ENCODE data around the gene MYBPH. TPM values are rescaled to one million over a fixed set of nuclear protein-coding genes. Genes with fewer than 3 reads are reported as not detected.

Gene MYBPH
- polyA plus RNA-seq, 3 donors = 0.04 to 0.52 (median 0.16) TPM

DNA sequence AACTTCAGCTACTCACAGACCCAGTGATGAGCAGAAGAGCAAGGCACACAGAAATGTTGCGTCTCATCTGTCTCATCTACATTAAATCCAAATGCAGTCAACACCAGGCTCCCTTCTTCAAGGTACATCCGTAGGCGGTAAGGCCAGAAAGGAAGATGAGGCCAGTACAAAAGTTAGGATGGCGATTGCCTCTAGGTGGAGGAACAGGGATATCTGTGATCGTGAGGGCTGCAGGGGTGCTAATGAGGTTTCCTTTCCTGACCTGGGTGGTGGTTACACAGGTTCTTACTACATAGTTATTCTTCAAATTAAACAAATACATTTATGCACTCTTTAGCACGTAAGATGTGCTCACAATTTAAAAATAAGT is 1.4 kb upstream of the MYBPH start:
- Mint-ChIP-seq H3K27me3 (ENCODE audit: low read depth in 3 of 3) (peaks cover 3 to 16% (median 9%) of the 10 kb centered on the region in 3 donors), H3K4me3 (no peak overlapping the region), H3K36me3 (no peaks in the 10 kb centered on the region), H3K9me3 (no peaks in the 10 kb centered on the region), H3K27ac (peak overlapping the region in 1 of 7 donors; percentile 57), H3K4me1 (peaks cover 57% of the 10 kb centered on the region)
- H3K79me2 ChIP-seq (ENCODE audit: insufficient read depth, low read length) = no peaks in the 10 kb centered on the region
- H3K4me2 ChIP-seq (replicated peaks; ENCODE audit: extremely low read depth, low read length, poor library complexity, severe bottlenecking) = no peak overlapping the region
- H3K27me3 ChIP-seq (ENCODE audit: control insufficient read depth in 2 of 2, insufficient read depth in 2 of 2, low read length in 2 of 2) = no peaks in the 10 kb centered on the region
- peaks cover 38 to 46% of the 10 kb centered on the region in 2 donors for H3K4me1 ChIP-seq (ENCODE audit: control insufficient read depth in 1 of 2, insufficient read depth in 2 of 2, low read length in 2 of 2)
- no peaks in the 10 kb centered on the region for H4K20me1 ChIP-seq (ENCODE audit: insufficient read depth, low read length)
- no peak overlapping the region for H3K9ac ChIP-seq (ENCODE audit: insufficient read depth, low read length, poor library complexity, severe bottlenecking)
- H3K4me3 ChIP-seq (replicated peaks in 1 of 3; ENCODE audit: low read depth in 2 of 3, low read length in 3 of 3) = no peak overlapping the region
- DNase-seq = no peak
- no peaks in the 10 kb centered on the region for H3K36me3 ChIP-seq (replicated peaks in 1 of 2; ENCODE audit: control insufficient read depth in 1 of 2, insufficient read depth in 2 of 2, low read length in 2 of 2)
- H3K27ac ChIP-seq (ENCODE audit: low read depth in 1 of 2, low read length in 2 of 2) = no peak overlapping the region
- TF ChIP-seq, protein P1, sequence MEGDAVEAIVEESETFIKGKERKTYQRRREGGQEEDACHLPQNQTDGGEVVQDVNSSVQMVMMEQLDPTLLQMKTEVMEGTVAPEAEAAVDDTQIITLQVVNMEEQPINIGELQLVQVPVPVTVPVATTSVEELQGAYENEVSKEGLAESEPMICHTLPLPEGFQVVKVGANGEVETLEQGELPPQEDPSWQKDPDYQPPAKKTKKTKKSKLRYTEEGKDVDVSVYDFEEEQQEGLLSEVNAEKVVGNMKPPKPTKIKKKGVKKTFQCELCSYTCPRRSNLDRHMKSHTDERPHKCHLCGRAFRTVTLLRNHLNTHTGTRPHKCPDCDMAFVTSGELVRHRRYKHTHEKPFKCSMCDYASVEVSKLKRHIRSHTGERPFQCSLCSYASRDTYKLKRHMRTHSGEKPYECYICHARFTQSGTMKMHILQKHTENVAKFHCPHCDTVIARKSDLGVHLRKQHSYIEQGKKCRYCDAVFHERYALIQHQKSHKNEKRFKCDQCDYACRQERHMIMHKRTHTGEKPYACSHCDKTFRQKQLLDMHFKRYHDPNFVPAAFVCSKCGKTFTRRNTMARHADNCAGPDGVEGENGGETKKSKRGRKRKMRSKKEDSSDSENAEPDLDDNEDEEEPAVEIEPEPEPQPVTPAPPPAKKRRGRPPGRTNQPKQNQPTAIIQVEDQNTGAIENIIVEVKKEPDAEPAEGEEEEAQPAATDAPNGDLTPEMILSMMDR (IDR thresholded peaks at IDR 0.05) = no peak
- intact Hi-C loops (cut with micrococcal nuclease) = loop anchor here in 1 of 2 donors (5.0 kb wide), 2 partner anchors 40 to 50 kb away; partner anchors contain the start of gene ADORA1
- H3K9me3 ChIP-seq (replicated peaks in 1 of 2; ENCODE audit: control insufficient read depth in 1 of 2, insufficient read depth in 1 of 2, low read length in 2 of 2) = no peaks in the 10 kb centered on the region
- no peak overlapping the region for H2AFZ ChIP-seq (ENCODE audit: insufficient read depth, low read depth, low read length, poor library complexity, severe bottlenecking)
- WGBS (ENCODE audit: insufficient coverage) = 75% methylated on average over 2 of the region's 6 CpGs

DNA sequence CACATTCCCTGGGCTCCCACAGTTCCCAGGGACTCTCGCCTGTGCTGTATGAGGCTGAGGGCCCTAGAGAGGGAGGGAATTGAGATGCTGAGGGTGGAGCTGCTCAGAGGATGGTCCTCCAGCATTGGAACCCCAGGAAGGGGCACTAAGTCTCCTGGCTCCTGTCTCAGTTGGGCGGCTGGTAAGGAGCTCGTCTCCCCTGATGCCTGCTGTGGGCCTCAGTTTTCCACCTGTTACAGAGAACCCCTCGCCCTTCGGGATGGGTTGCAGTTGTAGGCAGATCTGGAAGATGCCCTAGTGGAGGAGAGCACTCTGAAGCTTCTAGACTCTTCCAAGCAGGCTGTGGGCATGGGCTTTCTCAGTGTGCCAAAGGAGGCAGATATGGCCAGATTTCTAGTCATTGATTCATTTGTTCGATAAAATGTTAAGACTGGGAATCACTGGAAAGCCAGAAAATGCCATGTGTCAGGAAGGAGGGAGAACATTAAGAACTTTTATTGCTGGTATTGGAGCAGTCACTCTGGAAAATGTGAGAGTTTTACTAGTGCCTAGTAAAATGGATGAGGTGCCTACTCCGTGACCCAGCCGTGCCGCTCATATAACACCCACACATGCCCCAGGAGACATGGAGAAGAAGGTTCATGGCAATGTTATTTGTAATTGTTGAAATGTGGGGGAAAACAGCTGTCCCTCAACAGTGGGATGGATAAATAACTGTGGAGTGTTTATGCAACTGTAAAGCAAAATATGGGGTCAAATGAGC is 828 bp upstream of the MYBPH start:
- peak overlapping the region in 1 of 2 donors; percentile 63 for H3K4me3 Mint-ChIP-seq
- Histone ChIP-seq H2AFZ (ENCODE audit: insufficient read depth, low read depth, low read length, poor library complexity, severe bottlenecking) (no peak overlapping the region), H3K27me3 (ENCODE audit: control insufficient read depth in 2 of 2, insufficient read depth in 2 of 2, low read length in 2 of 2) (no peaks in the 10 kb centered on the region), H3K79me2 (ENCODE audit: insufficient read depth, low read length) (no peaks in the 10 kb centered on the region), H3K27ac (ENCODE audit: low read depth in 1 of 2, low read length in 2 of 2) (no peak overlapping the region), H3K4me1 (ENCODE audit: control insufficient read depth in 1 of 2, insufficient read depth in 2 of 2, low read length in 2 of 2) (peaks cover 38 to 46% of the 10 kb centered on the region in 2 donors), H4K20me1 (ENCODE audit: insufficient read depth, low read length) (no peaks in the 10 kb centered on the region), H3K9ac (ENCODE audit: insufficient read depth, low read length, poor library complexity, severe bottlenecking) (no peak overlapping the region), H3K9me3 (replicated peaks in 1 of 2; ENCODE audit: control insufficient read depth in 1 of 2, insufficient read depth in 1 of 2, low read length in 2 of 2) (no peaks in the 10 kb centered on the region), H3K4me3 (replicated peaks in 1 of 3; ENCODE audit: low read depth in 2 of 3, low read length in 3 of 3) (no peak overlapping the region), H3K36me3 (replicated peaks in 1 of 2; ENCODE audit: control insufficient read depth in 1 of 2, insufficient read depth in 2 of 2, low read length in 2 of 2) (no peaks in the 10 kb centered on the region), H3K4me2 (replicated peaks; ENCODE audit: extremely low read depth, low read length, poor library complexity, severe bottlenecking) (no peak overlapping the region)
- intact Hi-C loops (cut with micrococcal nuclease) = loop anchor here in 1 of 2 donors (5.0 kb wide), 2 partner anchors 41 to 49 kb away; partner anchors contain the start of gene ADORA1
- H3K27me3 Mint-ChIP-seq (ENCODE audit: low read depth in 3 of 3) = peaks cover 3 to 18% (median 13%) of the 10 kb centered on the region in 3 donors
- peaks cover 54% of the 10 kb centered on the region for H3K4me1 Mint-ChIP-seq
- H3K9me3 Mint-ChIP-seq = no peaks in the 10 kb centered on the region
- DNase-seq = no peak
- 93% methylated on average over 5 of the region's 9 CpGs for WGBS (ENCODE audit: insufficient coverage)
- no peaks in the 10 kb centered on the region for H3K36me3 Mint-ChIP-seq
- no peak overlapping the region for H3K27ac Mint-ChIP-seq
- TF ChIP-seq, protein P1 (IDR thresholded peaks at IDR 0.05) = no peak
